ENCODE measurements around the gene RPS6KA3. TPM values are rescaled to one million over a fixed set of nuclear protein-coding genes. Genes with fewer than 3 reads are reported as not detected.

The RPS6KA3 gene
- total and polyA plus RNA-seq, 11 donors = 6.6 to 52.3 (median 35.7) TPM

DNA sequence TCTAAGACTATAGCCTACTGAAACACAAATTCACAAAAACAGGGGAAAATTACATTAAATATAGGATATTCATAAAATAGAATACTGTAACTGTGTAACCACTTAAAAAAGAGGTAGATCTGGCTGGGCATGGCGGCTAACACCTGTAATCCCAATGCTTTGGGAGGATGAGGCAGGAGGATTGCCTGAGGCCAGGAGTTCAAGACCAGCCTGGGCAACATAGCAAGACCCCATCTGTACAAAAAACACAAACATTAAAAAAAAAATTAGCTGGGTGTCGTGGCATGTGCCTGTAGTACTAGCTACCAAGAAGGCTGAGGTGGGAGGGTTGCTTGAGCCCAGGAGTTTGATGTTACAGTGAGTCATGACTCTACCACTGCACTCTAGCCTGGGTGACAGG lies 33.4 kb downstream of the RPS6KA3 start:
- DNase-seq (no peak), ATAC-seq (no peak)
- Histone ChIP-seq H3K36me3 (peaks cover 0 to 28% (median 0%) of the 10 kb centered on the region in 9 donors), H3K27ac (no peak overlapping the region), H3K4me1 (no peaks in the 10 kb centered on the region), H3K27me3 (no peaks in the 10 kb centered on the region), H3K9me3 (peaks cover 0 to 7% (median 0%) of the 10 kb centered on the region in 12 donors), H3K4me3 (no peak overlapping the region)
- TF ChIP-seq, protein P1, sequence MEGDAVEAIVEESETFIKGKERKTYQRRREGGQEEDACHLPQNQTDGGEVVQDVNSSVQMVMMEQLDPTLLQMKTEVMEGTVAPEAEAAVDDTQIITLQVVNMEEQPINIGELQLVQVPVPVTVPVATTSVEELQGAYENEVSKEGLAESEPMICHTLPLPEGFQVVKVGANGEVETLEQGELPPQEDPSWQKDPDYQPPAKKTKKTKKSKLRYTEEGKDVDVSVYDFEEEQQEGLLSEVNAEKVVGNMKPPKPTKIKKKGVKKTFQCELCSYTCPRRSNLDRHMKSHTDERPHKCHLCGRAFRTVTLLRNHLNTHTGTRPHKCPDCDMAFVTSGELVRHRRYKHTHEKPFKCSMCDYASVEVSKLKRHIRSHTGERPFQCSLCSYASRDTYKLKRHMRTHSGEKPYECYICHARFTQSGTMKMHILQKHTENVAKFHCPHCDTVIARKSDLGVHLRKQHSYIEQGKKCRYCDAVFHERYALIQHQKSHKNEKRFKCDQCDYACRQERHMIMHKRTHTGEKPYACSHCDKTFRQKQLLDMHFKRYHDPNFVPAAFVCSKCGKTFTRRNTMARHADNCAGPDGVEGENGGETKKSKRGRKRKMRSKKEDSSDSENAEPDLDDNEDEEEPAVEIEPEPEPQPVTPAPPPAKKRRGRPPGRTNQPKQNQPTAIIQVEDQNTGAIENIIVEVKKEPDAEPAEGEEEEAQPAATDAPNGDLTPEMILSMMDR (IDR thresholded peaks at IDR 0.05) = no peak
- TF ChIP-seq POLR2A (IDR thresholded peaks at IDR 0.05) = no peak
- 66 to 98% (median 83%) methylated on average over 2 of the region's 2 CpGs for WGBS, 4 donors
- intact Hi-C loops (cut with DNase I) = no loop called here

DNA sequence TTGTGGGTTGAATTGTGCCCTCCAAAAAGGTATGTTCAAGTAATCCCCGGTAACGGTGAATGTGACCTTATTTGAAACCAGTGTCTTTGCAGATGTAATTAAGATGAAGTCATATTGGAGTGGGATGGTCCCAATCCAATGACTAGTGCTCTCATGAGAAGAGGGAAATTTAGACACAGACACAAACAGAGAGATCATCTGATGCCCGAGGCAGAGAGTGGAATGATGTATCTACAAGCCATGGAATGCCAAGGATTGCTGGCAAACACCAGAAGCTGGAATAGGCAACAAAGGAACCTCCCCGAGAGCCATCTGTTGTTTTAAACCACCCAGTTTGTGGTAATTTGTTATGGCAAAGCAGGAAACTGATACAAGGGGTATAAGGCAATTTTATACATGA lies 35.1 kb downstream of the RPS6KA3 start:
- H3K4me1 ChIP-seq = peaks cover 0 to 12% (median 0%) of the 10 kb centered on the region in 12 donors
- no peak overlapping the region for H3K4me3 ChIP-seq
- ATAC-seq (no peak), DNase-seq (no peak)
- H3K36me3 ChIP-seq = peaks cover 0 to 28% (median 0%) of the 10 kb centered on the region in 9 donors
- H3K9me3 ChIP-seq = peaks cover 0 to 7% (median 0%) of the 10 kb centered on the region in 12 donors
- WGBS, 4 donors = 67 to 79% (median 70%) methylated on average over 4 of the region's 4 CpGs
- TF ChIP-seq, protein P1 (IDR thresholded peaks at IDR 0.05) = no peak
- TF ChIP-seq POLR2A (IDR thresholded peaks at IDR 0.05) = no peak
- H3K27ac ChIP-seq = no peak overlapping the region
- no peaks in the 10 kb centered on the region for H3K27me3 ChIP-seq
- intact Hi-C loops (cut with DNase I) = no loop called here

DNA sequence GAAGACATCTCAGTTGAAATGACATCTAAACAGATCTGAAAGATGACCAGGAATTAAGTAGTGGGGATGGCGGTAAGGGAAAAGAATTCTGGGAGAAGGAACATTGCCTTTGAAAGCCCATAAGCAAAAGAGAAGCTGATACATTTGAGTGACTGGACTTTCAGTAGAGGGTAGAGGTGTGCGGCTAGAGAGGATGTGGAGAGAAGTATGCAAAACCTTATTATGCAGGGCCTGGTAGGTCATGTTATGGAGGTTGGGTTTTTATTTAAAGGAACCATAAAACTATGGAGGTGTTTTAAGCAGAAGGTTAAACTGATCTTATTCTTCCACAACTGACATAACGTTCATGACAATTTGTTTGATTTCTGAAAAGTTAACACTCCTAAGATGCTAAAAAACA lies 36.3 kb downstream of the RPS6KA3 start:
- no peak for DNase-seq
- H3K4me1 ChIP-seq = peaks cover 0 to 23% (median 7%) of the 10 kb centered on the region in 12 donors
- peaks cover 0 to 1% (median 0%) of the 10 kb centered on the region in 12 donors for H3K9me3 ChIP-seq
- peaks cover 0 to 28% (median 0%) of the 10 kb centered on the region in 9 donors for H3K36me3 ChIP-seq
- no peak overlapping the region for H3K4me3 ChIP-seq
- ATAC-seq = no peak
- H3K27me3 ChIP-seq = no peaks in the 10 kb centered on the region
- intact Hi-C loops (cut with DNase I) = no loop called here
- TF ChIP-seq, protein P1 (IDR thresholded peaks at IDR 0.05) = no peak
- no peak for TF ChIP-seq POLR2A (IDR thresholded peaks at IDR 0.05)
- WGBS, 4 donors = 83 to 98% (median 91%) methylated on average over 3 of the region's 3 CpGs
- no peak overlapping the region for H3K27ac ChIP-seq

DNA sequence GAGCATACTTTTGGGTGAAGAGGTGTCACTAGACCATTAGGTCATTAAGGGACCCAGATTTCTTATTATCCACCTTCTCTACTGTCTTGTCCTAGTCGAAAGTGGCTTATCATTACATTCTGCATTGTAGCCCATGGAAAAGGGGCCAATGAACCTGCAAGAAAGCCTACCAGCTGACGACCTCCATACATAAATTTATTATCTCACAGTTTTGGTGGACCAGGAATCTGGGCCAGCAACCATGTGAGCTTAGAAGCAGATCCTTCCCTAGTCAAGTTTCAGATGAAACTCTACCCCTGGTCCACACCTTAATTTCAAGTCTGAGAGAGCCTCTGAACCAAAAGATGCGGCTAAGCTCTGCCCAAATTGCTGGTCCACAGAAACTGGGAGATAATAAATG lies 37.6 kb downstream of the RPS6KA3 start:
- DNase-seq = no peak
- Histone ChIP-seq H3K4me3 (no peak overlapping the region), H3K36me3 (peaks cover 0 to 27% (median 0%) of the 10 kb centered on the region in 9 donors), H3K4me1 (peaks cover 0 to 33% (median 12%) of the 10 kb centered on the region in 12 donors), H3K9me3 (no peaks in the 10 kb centered on the region), H3K27me3 (no peaks in the 10 kb centered on the region), H3K27ac (no peak overlapping the region)
- TF ChIP-seq, protein P1 (IDR thresholded peaks at IDR 0.05) = no peak
- TF ChIP-seq POLR2A (IDR thresholded peaks at IDR 0.05) = no peak
- no peak for ATAC-seq
- intact Hi-C loops (cut with DNase I) = loop anchor here in 2 of 10 donors (5.0 kb wide), 1 partner anchor 33 kb away; no protein-coding TSS in a partner anchor
- WGBS, 4 donors = 68 to 96% (median 87%) methylated on average over 3 of the region's 3 CpGs
